GM23338 (cell line): Measurements from ENCODE around the gene SPI1. TPM values are rescaled to one million over a fixed set of nuclear protein-coding genes. Genes with fewer than 3 reads are reported as not detected.
A peak's percentile ranks its signal among the peaks of the same experiment; 100 is the strongest.

Experiments
- ATAC-seq: fragments of 200-7000 bp; cut with Tn5 transposase; 3 replicates; pipeline ENCODE4 v1.9.1; 2020
- DNase-seq: peaks from one replicate; pipeline ENCODE4 v3.0.0-alpha.2; 2015; ENCODE audit warnings: low spot score
- H2AFZ ChIP-seq: fragments of 200-600 bp; sonication (generic); 2 replicates; pipeline ENCODE4 v1.8.0; 2016; ENCODE audit warnings: antibody characterized with exemption, mild to moderate bottlenecking, moderate library complexity
- H3F3A ChIP-seq: fragments of 200-600 bp; sonication (generic); replicated peaks from 2 replicates; pipeline ENCODE4 v1.8.0; 2017; ENCODE audit warnings: antibody characterized with exemption, mixed run types, low read depth
- H3K27ac ChIP-seq: fragments of 200-600 bp; sonication (generic); 2 replicates; pipeline ENCODE4 v1.6.1; 2016; ENCODE audit warnings: low read depth
- H3K27me3 ChIP-seq: fragments of 200-600 bp; sonication (generic); 2 replicates; pipeline ENCODE4 v1.8.0; 2016; ENCODE audit warnings: mild to moderate bottlenecking, mixed run types, moderate library complexity; ENCODE audit not compliant: insufficient read depth
- H3K36me3 ChIP-seq: fragments of 200-600 bp; sonication (generic); 2 replicates; pipeline ENCODE4 v1.8.0; 2016; ENCODE audit warnings: mild to moderate bottlenecking; ENCODE audit not compliant: insufficient read depth
- H3K4me1 ChIP-seq: fragments of 200-600 bp; sonication (generic); 2 replicates; pipeline ENCODE4 v1.8.0; 2016; ENCODE audit warnings: mild to moderate bottlenecking, moderate library complexity; ENCODE audit not compliant: insufficient read depth
- H3K4me2 ChIP-seq: fragments of 200-600 bp; sonication (generic); 2 replicates; pipeline ENCODE4 v1.7.1; 2017; ENCODE audit warnings: mixed run types
- H3K4me3 ChIP-seq: fragments of 200-600 bp; sonication (generic); 2 replicates; pipeline ENCODE4 v1.6.1; 2016; ENCODE audit warnings: mixed run types
- H3K79me2 ChIP-seq: fragments of 200-600 bp; sonication (generic); replicated peaks from 2 replicates; pipeline ENCODE4 v1.8.0; 2017; ENCODE audit warnings: mild to moderate bottlenecking; ENCODE audit not compliant: insufficient read depth
- H3K9me2 ChIP-seq: fragments of 200-600 bp; sonication (generic); 2 replicates; pipeline ENCODE4 v1.8.0; 2017; ENCODE audit not compliant: insufficient read depth
- H4K20me1 ChIP-seq: fragments of 200-600 bp; sonication (generic); replicated peaks from 2 replicates; pipeline ENCODE4 v1.8.0; 2017; ENCODE audit warnings: mild to moderate bottlenecking; ENCODE audit not compliant: insufficient read depth
- H3K27ac Mint-ChIP-seq: 2 replicates; pipeline ENCODE4 v1.8.0; 2020; ENCODE audit warnings: inconsistent platforms, mild to moderate bottlenecking, moderate library complexity, mixed read lengths
- H3K27me3 Mint-ChIP-seq: 3 replicates; pipeline ENCODE4 v1.8.0; 2022; ENCODE audit warnings: low read depth, mild to moderate bottlenecking, moderate library complexity, mixed read lengths, inconsistent platforms; ENCODE audit not compliant: insufficient read depth, poor library complexity
- H3K36me3 Mint-ChIP-seq: 3 replicates; pipeline ENCODE4 v1.8.0; 2021; ENCODE audit warnings: low read depth, mild to moderate bottlenecking, inconsistent platforms, moderate library complexity, mixed read lengths
- H3K4me1 Mint-ChIP-seq: 3 replicates; pipeline ENCODE4 v1.8.0; 2020; ENCODE audit warnings: mild to moderate bottlenecking, inconsistent platforms, mixed read lengths
- H3K4me3 Mint-ChIP-seq: 3 replicates; pipeline ENCODE4 v1.8.0; 2021; ENCODE audit warnings: moderate library complexity, mild to moderate bottlenecking, inconsistent platforms, mixed read lengths
- H3K9me3 Mint-ChIP-seq: 3 replicates; pipeline ENCODE4 v1.8.0; 2020; ENCODE audit warnings: moderate library complexity, mild to moderate bottlenecking, inconsistent platforms, mixed read lengths
- CREB1 ChIP-seq: fragments of 250-450 bp; sonication (Bioruptor Pico); IDR thresholded peaks from 2 replicates; pipeline ENCODE4 v1.5.0; 2020; ENCODE audit warnings: low read depth, mild to moderate bottlenecking, moderate library complexity
- EZH2 ChIP-seq: fragments of 200-600 bp; sonication (generic); IDR thresholded peaks from one replicate; pipeline ENCODE4 v1.8.0; 2017; ENCODE audit warnings: antibody characterized with exemption, mild to moderate bottlenecking, low read depth; ENCODE audit not compliant: unreplicated experiment
- JUNB ChIP-seq: IDR thresholded peaks from one replicate; pipeline ENCODE4 v1.6.1; 2016; ENCODE audit warnings: antibody characterized with exemption; ENCODE audit not compliant: unreplicated experiment
- NANOG ChIP-seq: IDR thresholded peaks from 2 replicates; pipeline ENCODE4 v1.6.1; 2016; ENCODE audit warnings: antibody characterized with exemption, borderline replicate concordance
- POLR2AphosphoS5 ChIP-seq: IDR thresholded peaks from 2 replicates; pipeline ENCODE4 v1.6.1; 2016; ENCODE audit warnings: antibody characterized with exemption, low read depth
- STAT1 ChIP-seq: IDR thresholded peaks from one replicate; pipeline ENCODE4 v1.6.1; 2016; ENCODE audit warnings: antibody characterized with exemption; ENCODE audit not compliant: unreplicated experiment
- ZNF114 ChIP-seq: fragments of 250-450 bp; sonication (Bioruptor Pico); IDR thresholded peaks from 2 replicates; pipeline ENCODE4 v1.5.0; 2020; ENCODE audit warnings: mild to moderate bottlenecking, moderate library complexity
- ZNF331 ChIP-seq: fragments of 250-450 bp; sonication (Bioruptor Pico); IDR thresholded peaks from 2 replicates; pipeline ENCODE4 v1.5.0; 2020; ENCODE audit warnings: low read depth, mild to moderate bottlenecking, moderate library complexity
- polyA plus RNA-seq: library from polyadenylated mRNA; unstranded; fragments of >200 nt; fragmentation: Nextera tagmentation; extraction: Ambion mirVana; gene quantifications from 2 replicates; pipeline ENCODE4 v1.2.1, GENCODE V29; 2016
- total RNA-seq: library from RNA; depleted of rRNA; stranded (reverse); fragments of >200 nt; shearing (Covaris generic); gene quantifications from 2 replicates; pipeline ENCODE4 v1.2.3, GENCODE V29; 2014
- TF ChIP-seq, protein P1 (sequence below), 2 experiments: fragments of 200-600 bp in 1 of 2; sonication (generic) in 1 of 2; conservative IDR thresholded peaks; 2 replicates each; pipeline versions ENCODE4 v1.5.1 to v1.6.1; 2016 to 2017; ENCODE audit warnings: antibody characterized with exemption in 2 of 2, low read depth in 2 of 2, mild to moderate bottlenecking in 2 of 2, moderate library complexity in 1 of 2
- TF ChIP-seq, protein P2 (sequence below): IDR thresholded peaks from one replicate; pipeline ENCODE4 v1.6.1; 2018; ENCODE audit warnings: antibody characterized with exemption; ENCODE audit not compliant: unreplicated experiment
- TF ChIP-seq, protein P3 (sequence below): IDR thresholded peaks from 2 replicates; pipeline ENCODE4 v1.6.1; 2016; ENCODE audit warnings: antibody characterized with exemption

SPI1 gene
- total and polyA plus RNA-seq, 2 experiments from 2014 or later, result 0.23 TPM; not detected in 1

DNA sequence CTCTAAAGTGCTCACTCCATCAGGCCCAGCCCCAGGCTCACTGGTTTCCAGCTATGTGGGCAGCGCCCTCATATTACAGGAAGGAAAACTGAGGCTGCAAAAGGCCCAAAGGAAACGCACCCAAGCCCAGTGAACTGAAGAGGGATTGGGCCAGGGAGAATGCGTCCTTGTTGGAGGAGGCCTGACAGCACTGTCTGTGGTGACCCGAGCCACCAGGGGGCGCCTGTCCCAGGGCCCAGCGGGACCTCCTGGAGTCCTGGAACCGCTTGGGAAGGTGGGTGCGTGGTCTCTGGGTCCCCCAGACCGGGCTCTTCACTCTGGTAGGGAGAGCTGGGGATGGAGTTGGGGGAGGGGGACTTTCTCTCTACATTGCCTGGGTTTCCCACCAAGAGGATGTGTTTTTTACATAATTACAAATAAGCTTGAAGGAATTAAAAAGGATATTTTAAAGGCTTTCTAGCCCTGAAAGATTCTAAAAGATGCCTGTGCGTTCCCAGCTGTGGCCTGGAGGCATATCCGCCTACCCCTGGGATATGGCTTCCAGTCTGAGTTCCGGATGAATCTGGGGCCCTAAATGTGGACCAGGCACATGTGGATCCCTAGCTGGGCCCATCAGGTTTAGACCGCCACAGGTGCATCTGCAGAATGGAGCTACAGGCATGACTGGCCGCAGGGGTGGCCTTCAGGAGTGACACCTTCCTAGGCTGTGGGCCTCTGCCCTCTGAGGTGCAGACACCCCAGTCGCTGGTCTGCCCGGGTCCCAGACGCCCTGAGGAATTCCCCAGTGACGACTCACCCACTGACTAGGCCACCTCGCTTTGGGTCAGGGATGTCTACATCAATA, 4.2 kb downstream of the SPI1 start:
- no peaks in the 10 kb centered on the region for H3K27me3 ChIP-seq
- Mint-ChIP-seq H3K27ac (no peak overlapping the region), H3K9me3 (no peaks in the 10 kb centered on the region; the same call in 2 of the 3 replicates), H3K36me3 (no peaks in the 10 kb centered on the region), H3K4me1 (peaks cover 3% of the 10 kb centered on the region; the same call in 2 of the 3 replicates), H3K4me3 (no peak overlapping the region), H3K27me3 (peaks cover 2% of the 10 kb centered on the region)
- no peaks in the 10 kb centered on the region for H3F3A ChIP-seq
- H3K36me3 ChIP-seq, result no peaks in the 10 kb centered on the region
- H3K4me3 ChIP-seq, result no peak overlapping the region
- H3K4me1 ChIP-seq, result no peaks in the 10 kb centered on the region; the same call in 1 of the 2 replicates
- no peaks in the 10 kb centered on the region for H4K20me1 ChIP-seq
- H3K79me2 ChIP-seq, result no peaks in the 10 kb centered on the region
- H2AFZ ChIP-seq, result peak overlapping the region; percentile 86
- DNase-seq, result peak; percentile 94
- H3K4me2 ChIP-seq, result no peak overlapping the region
- TF ChIP-seq CREB1 (CRISPR knock-in tag) (0 out of 2 replicates have a peak, but pooled peaks have one; percentile 45), POLR2AphosphoS5 (no peak)
- TF ChIP-seq, protein P1, sequence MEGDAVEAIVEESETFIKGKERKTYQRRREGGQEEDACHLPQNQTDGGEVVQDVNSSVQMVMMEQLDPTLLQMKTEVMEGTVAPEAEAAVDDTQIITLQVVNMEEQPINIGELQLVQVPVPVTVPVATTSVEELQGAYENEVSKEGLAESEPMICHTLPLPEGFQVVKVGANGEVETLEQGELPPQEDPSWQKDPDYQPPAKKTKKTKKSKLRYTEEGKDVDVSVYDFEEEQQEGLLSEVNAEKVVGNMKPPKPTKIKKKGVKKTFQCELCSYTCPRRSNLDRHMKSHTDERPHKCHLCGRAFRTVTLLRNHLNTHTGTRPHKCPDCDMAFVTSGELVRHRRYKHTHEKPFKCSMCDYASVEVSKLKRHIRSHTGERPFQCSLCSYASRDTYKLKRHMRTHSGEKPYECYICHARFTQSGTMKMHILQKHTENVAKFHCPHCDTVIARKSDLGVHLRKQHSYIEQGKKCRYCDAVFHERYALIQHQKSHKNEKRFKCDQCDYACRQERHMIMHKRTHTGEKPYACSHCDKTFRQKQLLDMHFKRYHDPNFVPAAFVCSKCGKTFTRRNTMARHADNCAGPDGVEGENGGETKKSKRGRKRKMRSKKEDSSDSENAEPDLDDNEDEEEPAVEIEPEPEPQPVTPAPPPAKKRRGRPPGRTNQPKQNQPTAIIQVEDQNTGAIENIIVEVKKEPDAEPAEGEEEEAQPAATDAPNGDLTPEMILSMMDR (conservative IDR thresholded peaks at IDR 0.05; ENCODE audit: low read depth in 2 of 2), result peak; percentile 94 to 96
- H3K27ac ChIP-seq, result no peak overlapping the region
- peak; percentile 91 for ATAC-seq
- H3K9me2 ChIP-seq, result no peaks in the 10 kb centered on the region

DNA sequence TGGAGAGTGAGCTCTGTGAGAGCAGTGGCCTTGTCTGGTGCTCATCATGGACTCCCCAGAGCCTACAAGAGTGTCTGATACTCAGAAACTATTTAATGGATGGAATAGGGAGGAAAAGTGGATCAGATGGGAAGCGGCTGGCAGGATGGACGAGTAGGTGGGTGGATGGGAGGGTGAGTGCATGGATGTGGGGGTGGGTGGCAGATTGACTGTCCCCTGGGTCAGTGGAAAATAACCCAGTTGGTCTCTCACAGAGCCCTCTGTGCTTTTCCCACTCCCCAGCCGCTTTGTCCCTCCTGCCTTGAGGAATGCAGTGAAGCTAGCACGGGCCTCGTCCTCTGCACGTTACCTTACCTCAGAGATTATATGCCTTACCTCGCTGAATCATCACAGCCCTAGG, 5.9 kb downstream of the SPI1 start:
- Histone ChIP-seq H2AFZ (no peak overlapping the region), H3K4me3 (no peak overlapping the region), H4K20me1 (no peaks in the 10 kb centered on the region), H3K27ac (no peak overlapping the region), H3K36me3 (no peaks in the 10 kb centered on the region), H3K79me2 (no peaks in the 10 kb centered on the region), H3K4me2 (no peak overlapping the region), H3K9me2 (no peaks in the 10 kb centered on the region), H3F3A (no peaks in the 10 kb centered on the region), H3K4me1 (no peaks in the 10 kb centered on the region; the same call in 1 of the 2 replicates), H3K27me3 (no peaks in the 10 kb centered on the region)
- ATAC-seq, result no peak
- H3K9me3 Mint-ChIP-seq, result no peaks in the 10 kb centered on the region; the same call in 2 of the 3 replicates
- no peaks in the 10 kb centered on the region for H3K36me3 Mint-ChIP-seq
- no peak overlapping the region for H3K27ac Mint-ChIP-seq
- no peak for DNase-seq
- peaks cover 2% of the 10 kb centered on the region for H3K27me3 Mint-ChIP-seq
- H3K4me3 Mint-ChIP-seq, result no peak overlapping the region
- no peaks in the 10 kb centered on the region for H3K4me1 Mint-ChIP-seq
- no peak for TF ChIP-seq EZH2
- no peak for TF ChIP-seq ZNF114 (CRISPR knock-in tag)
- no peak for TF ChIP-seq JUNB
- no peak for TF ChIP-seq POLR2AphosphoS5
- TF ChIP-seq, protein P1 (conservative IDR thresholded peaks at IDR 0.05; ENCODE audit: low read depth in 2 of 2), result no peak
- TF ChIP-seq ZNF331 (CRISPR knock-in tag), result no peak
- TF ChIP-seq, protein P2, sequence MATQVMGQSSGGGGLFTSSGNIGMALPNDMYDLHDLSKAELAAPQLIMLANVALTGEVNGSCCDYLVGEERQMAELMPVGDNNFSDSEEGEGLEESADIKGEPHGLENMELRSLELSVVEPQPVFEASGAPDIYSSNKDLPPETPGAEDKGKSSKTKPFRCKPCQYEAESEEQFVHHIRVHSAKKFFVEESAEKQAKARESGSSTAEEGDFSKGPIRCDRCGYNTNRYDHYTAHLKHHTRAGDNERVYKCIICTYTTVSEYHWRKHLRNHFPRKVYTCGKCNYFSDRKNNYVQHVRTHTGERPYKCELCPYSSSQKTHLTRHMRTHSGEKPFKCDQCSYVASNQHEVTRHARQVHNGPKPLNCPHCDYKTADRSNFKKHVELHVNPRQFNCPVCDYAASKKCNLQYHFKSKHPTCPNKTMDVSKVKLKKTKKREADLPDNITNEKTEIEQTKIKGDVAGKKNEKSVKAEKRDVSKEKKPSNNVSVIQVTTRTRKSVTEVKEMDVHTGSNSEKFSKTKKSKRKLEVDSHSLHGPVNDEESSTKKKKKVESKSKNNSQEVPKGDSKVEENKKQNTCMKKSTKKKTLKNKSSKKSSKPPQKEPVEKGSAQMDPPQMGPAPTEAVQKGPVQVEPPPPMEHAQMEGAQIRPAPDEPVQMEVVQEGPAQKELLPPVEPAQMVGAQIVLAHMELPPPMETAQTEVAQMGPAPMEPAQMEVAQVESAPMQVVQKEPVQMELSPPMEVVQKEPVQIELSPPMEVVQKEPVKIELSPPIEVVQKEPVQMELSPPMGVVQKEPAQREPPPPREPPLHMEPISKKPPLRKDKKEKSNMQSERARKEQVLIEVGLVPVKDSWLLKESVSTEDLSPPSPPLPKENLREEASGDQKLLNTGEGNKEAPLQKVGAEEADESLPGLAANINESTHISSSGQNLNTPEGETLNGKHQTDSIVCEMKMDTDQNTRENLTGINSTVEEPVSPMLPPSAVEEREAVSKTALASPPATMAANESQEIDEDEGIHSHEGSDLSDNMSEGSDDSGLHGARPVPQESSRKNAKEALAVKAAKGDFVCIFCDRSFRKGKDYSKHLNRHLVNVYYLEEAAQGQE, result no peak
- no peak for TF ChIP-seq STAT1
- no peak for TF ChIP-seq NANOG
- TF ChIP-seq, protein P3, sequence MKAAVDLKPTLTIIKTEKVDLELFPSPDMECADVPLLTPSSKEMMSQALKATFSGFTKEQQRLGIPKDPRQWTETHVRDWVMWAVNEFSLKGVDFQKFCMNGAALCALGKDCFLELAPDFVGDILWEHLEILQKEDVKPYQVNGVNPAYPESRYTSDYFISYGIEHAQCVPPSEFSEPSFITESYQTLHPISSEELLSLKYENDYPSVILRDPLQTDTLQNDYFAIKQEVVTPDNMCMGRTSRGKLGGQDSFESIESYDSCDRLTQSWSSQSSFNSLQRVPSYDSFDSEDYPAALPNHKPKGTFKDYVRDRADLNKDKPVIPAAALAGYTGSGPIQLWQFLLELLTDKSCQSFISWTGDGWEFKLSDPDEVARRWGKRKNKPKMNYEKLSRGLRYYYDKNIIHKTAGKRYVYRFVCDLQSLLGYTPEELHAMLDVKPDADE, result no peak
